Caki2 (cell line): ENCODE data around the gene PRODH. TPM values are rescaled to one million over a fixed set of nuclear protein-coding genes. Genes with fewer than 3 reads are reported as not detected.
A peak's percentile ranks its signal among the peaks of the same experiment; 100 is the strongest.
"Not testable (repeated sequence)": the region's sequence is repeated elsewhere in the genome, so short reads cannot be mapped to it uniquely, and the experiment has no call there.

ENCODE experiments used
- DNase-seq: peaks from one replicate; pipeline ENCODE4 v3.0.0-alpha.2; 2015; ENCODE audit warnings: low read depth
- in situ Hi-C: cut with HindIII; loops from 2 replicates; pipeline ENCODE4 v1.10.0; 2016; ENCODE audit warnings: low sequenced_read_pairs, low pct_unique_long_range_greater_than_20kb, mixed read lengths
- total RNA-seq: library from RNA; depleted of rRNA; stranded (reverse); fragments of >200 nt; shearing (Covaris generic); gene quantifications from 2 replicates; pipeline ENCODE4 v1.2.3, GENCODE V29; 2014; ENCODE audit warnings: low replicate concordance

PRODH gene
- total RNA-seq, 1 experiment from 2014 or later: 7.0 TPM

- in situ Hi-C loops, DNase-seq: not testable (repeated sequence)
Observed at GRCh38 chr22:18956956-18957355, 20.9 kb upstream of the PRODH start.

- in situ Hi-C loops, DNase-seq: not testable (repeated sequence)
Observed at GRCh38 chr22:18956121-18956895, 20.2 kb upstream of the PRODH start.

- DNase-seq: no peak
- in situ Hi-C loops: no loop called here
Observed at GRCh38 chr22:18955696-18956095, 19.6 kb upstream of the PRODH start.

- DNase-seq: no peak
- in situ Hi-C loops: no loop called here
Observed at GRCh38 chr22:18954990-18955571, 19.0 kb upstream of the PRODH start.

GRCh38 chr22:18954303-18954989 lies 18.4 kb upstream of the PRODH start:
- in situ Hi-C loops: not testable (repeated sequence)
- peak; percentile 51 for DNase-seq

- in situ Hi-C loops, DNase-seq: not testable (repeated sequence)
Observed at GRCh38 chr22:18953128-18953527, 17.0 kb upstream of the PRODH start.

- in situ Hi-C loops: no loop called here
- DNase-seq: no peak
Observed at GRCh38 chr22:18952022-18952421, 15.9 kb upstream of the PRODH start.

- in situ Hi-C loops: no loop called here
- DNase-seq: no peak
Observed at GRCh38 chr22:18950141-18950540, 14.0 kb upstream of the PRODH start.

GRCh38 chr22:18947905-18948304 lies 11.8 kb upstream of the PRODH start:
- DNase-seq: no peak
- in situ Hi-C loops: no loop called here

GRCh38 chr22:18947105-18947504 lies 11.0 kb upstream of the PRODH start:
- DNase-seq, in situ Hi-C loops: not testable (repeated sequence)

- in situ Hi-C loops, DNase-seq: not testable (repeated sequence)
Observed at GRCh38 chr22:18938691-18939090, 2.6 kb upstream of the PRODH start.

GRCh38 chr22:18934688-18935087 lies 1.4 kb downstream of the PRODH start:
- DNase-seq, in situ Hi-C loops: not testable (repeated sequence)

GRCh38 chr22:18933914-18934313 lies 2.2 kb downstream of the PRODH start:
- no peak for DNase-seq
- in situ Hi-C loops: no loop called here

- in situ Hi-C loops: no loop called here
- no peak for DNase-seq
Observed at GRCh38 chr22:18931905-18932652, 4.0 kb downstream of the PRODH start.

- in situ Hi-C loops: no loop called here
Observed at GRCh38 chr22:18929459-18929858, 6.6 kb downstream of the PRODH start.

GRCh38 chr22:18927573-18927972 lies 8.5 kb downstream of the PRODH start:
- DNase-seq: no peak
- in situ Hi-C loops: no loop called here

More at GRCh38 chr22:18929459-18929858, 6.6 kb downstream of the PRODH start:
- DNase-seq: no peak

- in situ Hi-C loops: no loop called here
- DNase-seq: no peak
Observed at GRCh38 chr22:18927020-18927419, 9.1 kb downstream of the PRODH start.

- DNase-seq: no peak
- in situ Hi-C loops: no loop called here
Observed at GRCh38 chr22:18925368-18926064, 10.6 kb downstream of the PRODH start.
